HG02970 (cell line): ENCODE results near the gene LRRC70.
"Not testable (repeated sequence)": the region's sequence is repeated elsewhere in the genome, so short reads cannot be mapped to it uniquely, and the experiment has no call there.

Experiments
- ATAC-seq: cut with Tn5 transposase; IDR thresholded peaks from one replicate; pipeline ENCODE4 v1.9.1; 2021; ENCODE audit warnings: mild to moderate bottlenecking, moderate library complexity, moderate number of reproducible peaks; ENCODE audit not compliant: unreplicated experiment, low FRiP score

Gene LRRC70

GRCh38 chr5:62603934-62604333 lies 25.3 kb downstream of the LRRC70 start:
- no peak for ATAC-seq

- ATAC-seq, result no peak
Observed at GRCh38 chr5:62605638-62606037, 27.0 kb downstream of the LRRC70 start.

- no peak for ATAC-seq
Observed at GRCh38 chr5:62606878-62607277, 28.3 kb downstream of the LRRC70 start.

GRCh38 chr5:62607615-62608014 lies 29.0 kb downstream of the LRRC70 start:
- ATAC-seq, result no peak

- no peak for ATAC-seq
Observed at GRCh38 chr5:62608529-62609511, 30.2 kb downstream of the LRRC70 start.

- no peak for ATAC-seq
Observed at GRCh38 chr5:62614355-62614754, 35.7 kb downstream of the LRRC70 start.

- no peak for ATAC-seq
Observed at GRCh38 chr5:62616615-62617277, 38.1 kb downstream of the LRRC70 start.

- ATAC-seq, result no peak
Observed at GRCh38 chr5:62617943-62618342, 39.3 kb downstream of the LRRC70 start.

- ATAC-seq, result no peak
Observed at GRCh38 chr5:62620761-62621160, 42.1 kb downstream of the LRRC70 start.

GRCh38 chr5:62621280-62621679 lies 42.7 kb downstream of the LRRC70 start:
- no peak for ATAC-seq

GRCh38 chr5:62623271-62623670 lies 44.7 kb downstream of the LRRC70 start:
- ATAC-seq, result no peak

- not testable (repeated sequence) for ATAC-seq
Observed at GRCh38 chr5:62624436-62624835, 45.8 kb downstream of the LRRC70 start.

- no peak for ATAC-seq
Observed at GRCh38 chr5:62626534-62626933, 47.9 kb downstream of the LRRC70 start.

GRCh38 chr5:62627121-62627520 lies 48.5 kb downstream of the LRRC70 start:
- no peak for ATAC-seq

- ATAC-seq, result no peak
Observed at GRCh38 chr5:62627901-62628300, 49.3 kb downstream of the LRRC70 start.
